ENCODE results near the gene GTF2A1.

DNA sequence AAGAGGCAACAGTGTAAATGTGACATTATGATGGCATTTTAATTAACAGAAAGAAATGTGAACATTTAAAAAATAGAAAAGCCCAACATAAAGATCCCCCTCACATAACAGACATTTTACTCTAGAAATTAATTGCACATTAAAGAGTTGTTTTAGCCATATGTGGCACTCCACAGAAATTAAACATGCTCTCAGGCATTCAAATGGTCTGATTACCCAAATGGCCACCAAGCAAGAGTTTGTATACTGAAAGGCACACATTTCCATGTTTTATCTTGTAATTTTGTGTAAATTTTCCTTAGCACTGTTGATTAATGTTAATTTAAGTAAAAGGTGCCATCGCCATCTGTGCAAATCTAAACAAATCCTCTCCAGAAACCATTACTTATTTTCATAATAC lies 43.5 kb downstream of the GTF2A1 start:
- TF ChIP-seq, protein P1, sequence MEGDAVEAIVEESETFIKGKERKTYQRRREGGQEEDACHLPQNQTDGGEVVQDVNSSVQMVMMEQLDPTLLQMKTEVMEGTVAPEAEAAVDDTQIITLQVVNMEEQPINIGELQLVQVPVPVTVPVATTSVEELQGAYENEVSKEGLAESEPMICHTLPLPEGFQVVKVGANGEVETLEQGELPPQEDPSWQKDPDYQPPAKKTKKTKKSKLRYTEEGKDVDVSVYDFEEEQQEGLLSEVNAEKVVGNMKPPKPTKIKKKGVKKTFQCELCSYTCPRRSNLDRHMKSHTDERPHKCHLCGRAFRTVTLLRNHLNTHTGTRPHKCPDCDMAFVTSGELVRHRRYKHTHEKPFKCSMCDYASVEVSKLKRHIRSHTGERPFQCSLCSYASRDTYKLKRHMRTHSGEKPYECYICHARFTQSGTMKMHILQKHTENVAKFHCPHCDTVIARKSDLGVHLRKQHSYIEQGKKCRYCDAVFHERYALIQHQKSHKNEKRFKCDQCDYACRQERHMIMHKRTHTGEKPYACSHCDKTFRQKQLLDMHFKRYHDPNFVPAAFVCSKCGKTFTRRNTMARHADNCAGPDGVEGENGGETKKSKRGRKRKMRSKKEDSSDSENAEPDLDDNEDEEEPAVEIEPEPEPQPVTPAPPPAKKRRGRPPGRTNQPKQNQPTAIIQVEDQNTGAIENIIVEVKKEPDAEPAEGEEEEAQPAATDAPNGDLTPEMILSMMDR (IDR thresholded peaks at IDR 0.05; ENCODE audit: insufficient read depth, low read depth, low read length), result no peak
- TF ChIP-seq EZH2 (IDR thresholded peaks at IDR 0.05; ENCODE audit: insufficient read depth, low read length), result no peak

Measured in astrocyte (in vitro differentiated cells and primary cell).